OCI-LY3 (cell line): ENCODE data around the gene ACTR5.

Experiments
- CTCF ChIP-seq: fragments of 200-600, 300-600 bp; sonication (generic); IDR thresholded peaks from 2 replicates; pipeline ENCODE4 v1.5.1; 2014; ENCODE audit warnings: antibody characterized with exemption, low read length, low read depth
- EZH2phosphoT487 ChIP-seq: fragments of 200-600 bp; shearing (Covaris generic); IDR thresholded peaks from 2 replicates; pipeline ENCODE4 v1.6.1; 2018; ENCODE audit warnings: antibody characterized with exemption, mixed run types, low read depth

GRCh38 chr20:38791940-38792339, 43.7 kb downstream of the ACTR5 start:
- no peak for TF ChIP-seq CTCF
- no peak for TF ChIP-seq EZH2phosphoT487
